Posterior cingulate gyrus (tissue), 11 donors: ENCODE results near the gene HINFP.

ENCODE experiments used
- DNase-seq, 10 donors: peaks; one replicate each; pipeline versions ENCODE4 v3.0.0 to v3.0.0-alpha.2; 2020 to 2021; ENCODE audit warnings: mixed read lengths in 3 of 10
- intact Hi-C: fragments of 100-400 bp; cut with DNase I; formaldehyde crosslinking; loops from one replicate; pipeline ENCODE4 v1.15.1; 2023

HINFP gene, protein sequence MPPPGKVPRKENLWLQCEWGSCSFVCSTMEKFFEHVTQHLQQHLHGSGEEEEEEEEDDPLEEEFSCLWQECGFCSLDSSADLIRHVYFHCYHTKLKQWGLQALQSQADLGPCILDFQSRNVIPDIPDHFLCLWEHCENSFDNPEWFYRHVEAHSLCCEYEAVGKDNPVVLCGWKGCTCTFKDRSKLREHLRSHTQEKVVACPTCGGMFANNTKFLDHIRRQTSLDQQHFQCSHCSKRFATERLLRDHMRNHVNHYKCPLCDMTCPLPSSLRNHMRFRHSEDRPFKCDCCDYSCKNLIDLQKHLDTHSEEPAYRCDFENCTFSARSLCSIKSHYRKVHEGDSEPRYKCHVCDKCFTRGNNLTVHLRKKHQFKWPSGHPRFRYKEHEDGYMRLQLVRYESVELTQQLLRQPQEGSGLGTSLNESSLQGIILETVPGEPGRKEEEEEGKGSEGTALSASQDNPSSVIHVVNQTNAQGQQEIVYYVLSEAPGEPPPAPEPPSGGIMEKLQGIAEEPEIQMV

DNA sequence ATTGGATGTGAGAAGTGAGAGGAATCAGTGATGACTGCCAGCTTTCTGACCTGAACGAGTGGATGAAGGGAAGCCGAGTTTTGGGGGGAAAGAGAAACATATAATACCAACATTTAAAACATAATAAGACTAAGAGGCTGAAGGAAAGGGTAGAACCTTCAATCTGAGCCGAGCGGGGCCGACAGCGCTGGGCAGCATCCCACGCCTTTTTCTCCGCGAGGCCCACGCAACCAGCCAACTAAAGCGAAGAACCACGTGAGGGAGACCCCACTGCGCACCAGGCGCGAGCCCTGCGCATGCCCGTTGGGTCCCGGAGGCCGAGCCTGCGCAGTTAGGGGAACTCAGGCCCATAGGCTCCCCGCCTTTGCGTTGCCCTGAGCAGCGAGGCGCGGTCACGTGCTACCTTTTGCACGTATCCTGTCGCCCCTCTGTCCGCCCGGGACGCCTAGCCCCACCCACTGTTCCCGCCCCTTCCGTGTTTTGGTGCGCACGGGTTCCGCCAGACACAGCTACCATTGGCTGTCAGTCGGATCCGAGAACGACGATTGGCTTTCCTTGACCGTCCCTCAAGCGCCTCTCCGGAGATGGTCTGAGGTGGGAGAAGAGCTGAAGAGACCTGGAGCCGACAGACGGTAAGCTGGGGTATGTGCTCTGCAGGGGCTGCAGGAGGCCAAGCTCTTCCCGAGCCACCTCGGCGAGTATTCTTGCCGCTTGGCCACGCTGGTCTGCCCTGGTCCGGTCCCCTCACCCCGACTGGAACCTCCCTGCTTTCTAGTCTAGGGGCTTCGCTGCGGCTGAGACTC, at the start of gene HINFP:
Gene HINFP (plus strand): TSS at position 573 of the 803 bp plus-strand sequence. CDS start 5,365 bp downstream, outside the sequence.
- DNase-seq = peak; percentile 99 to 100 (median 100)
- intact Hi-C loops = loop anchor here (2.0 kb wide), 1 partner anchor 14 kb away; the partner anchor contains the start of gene C2CD2L

DNA sequence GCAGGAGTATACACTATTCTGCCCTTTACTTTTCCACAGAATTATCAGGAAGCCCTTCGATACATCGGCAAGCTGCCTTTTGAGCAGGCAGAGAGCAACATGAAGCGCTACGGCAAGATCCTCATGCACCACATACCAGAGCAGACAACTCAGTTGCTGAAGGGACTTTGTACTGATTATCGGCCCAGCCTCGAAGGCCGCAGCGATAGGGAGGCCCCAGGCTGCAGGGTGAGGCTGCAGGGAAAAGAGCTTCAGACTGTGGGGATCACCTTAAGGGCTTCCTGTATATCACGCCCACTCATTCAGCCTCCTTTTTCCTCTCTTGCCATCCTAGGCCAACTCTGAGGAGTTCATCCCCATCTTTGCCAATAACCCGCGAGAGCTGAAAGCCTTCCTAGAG, 43.5 kb upstream of the HINFP start:
- DNase-seq = peak in 2 of 10 donors; percentile 26 to 38
- intact Hi-C loops = no loop called here

DNA sequence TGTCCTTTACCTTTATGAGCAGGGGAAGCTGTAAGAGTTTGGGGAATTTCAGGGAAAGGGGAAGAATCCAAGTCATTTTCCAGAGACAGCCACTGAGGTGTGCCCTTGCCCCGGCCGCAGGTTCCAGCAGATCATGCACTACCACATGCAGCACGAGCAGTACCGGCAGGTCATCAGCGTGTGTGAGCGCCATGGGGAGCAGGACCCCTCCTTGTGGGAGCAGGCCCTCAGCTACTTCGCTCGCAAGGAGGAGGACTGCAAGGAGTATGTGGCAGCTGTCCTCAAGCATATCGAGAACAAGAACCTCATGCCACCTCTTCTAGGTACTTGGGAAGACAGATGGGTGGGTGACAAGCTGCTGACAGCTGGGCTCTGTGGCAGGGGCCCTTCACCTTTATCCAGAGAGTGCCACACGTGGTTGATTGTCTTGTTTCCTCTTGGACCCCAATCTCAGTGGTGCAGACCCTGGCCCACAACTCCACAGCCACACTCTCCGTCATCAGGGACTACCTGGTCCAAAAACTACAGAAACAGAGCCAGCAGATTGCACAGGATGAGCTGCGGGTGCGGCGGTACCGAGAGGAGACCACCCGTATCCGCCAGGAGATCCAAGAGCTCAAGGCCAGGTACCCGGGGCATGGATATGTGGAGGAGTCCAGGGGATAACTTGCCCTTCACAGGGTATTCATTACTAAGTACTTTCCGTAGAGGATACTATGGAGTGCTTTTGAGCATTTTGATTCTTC, 42.5 kb upstream of the HINFP start:
- peak in 2 of 10 donors; percentile 65 to 78 for DNase-seq
- intact Hi-C loops = no loop called here

DNA sequence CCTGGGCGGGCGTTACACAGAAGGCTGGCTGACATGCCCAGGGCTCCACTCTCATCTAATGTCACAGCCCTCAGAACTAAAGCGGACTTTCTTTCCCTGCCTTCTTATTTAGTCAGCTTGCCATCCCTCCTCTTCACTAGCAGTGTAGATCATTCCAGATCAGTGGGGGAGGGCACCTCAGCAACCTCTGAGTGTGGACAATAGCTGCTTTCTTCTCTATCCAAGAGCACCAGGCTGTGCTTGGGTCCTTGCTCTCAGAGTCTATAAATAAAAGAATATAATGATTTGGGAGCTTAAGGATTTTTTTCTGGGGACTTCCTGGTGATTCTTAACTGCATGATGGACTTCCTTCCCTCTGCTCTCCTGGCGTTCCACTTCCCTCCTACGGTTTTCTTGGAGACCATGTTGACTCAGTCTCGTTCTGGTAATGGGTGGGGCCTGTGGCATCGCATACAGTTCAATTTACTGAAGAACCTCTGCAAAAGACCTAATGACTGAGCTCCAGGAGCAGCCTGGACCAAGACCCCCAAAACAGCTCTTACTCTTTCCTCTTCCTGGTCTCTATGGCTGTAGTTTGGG, 39.6 kb upstream of the HINFP start:
- intact Hi-C loops = no loop called here
- peak in 5 of 10 donors; percentile 39 to 93 (median 67) for DNase-seq

DNA sequence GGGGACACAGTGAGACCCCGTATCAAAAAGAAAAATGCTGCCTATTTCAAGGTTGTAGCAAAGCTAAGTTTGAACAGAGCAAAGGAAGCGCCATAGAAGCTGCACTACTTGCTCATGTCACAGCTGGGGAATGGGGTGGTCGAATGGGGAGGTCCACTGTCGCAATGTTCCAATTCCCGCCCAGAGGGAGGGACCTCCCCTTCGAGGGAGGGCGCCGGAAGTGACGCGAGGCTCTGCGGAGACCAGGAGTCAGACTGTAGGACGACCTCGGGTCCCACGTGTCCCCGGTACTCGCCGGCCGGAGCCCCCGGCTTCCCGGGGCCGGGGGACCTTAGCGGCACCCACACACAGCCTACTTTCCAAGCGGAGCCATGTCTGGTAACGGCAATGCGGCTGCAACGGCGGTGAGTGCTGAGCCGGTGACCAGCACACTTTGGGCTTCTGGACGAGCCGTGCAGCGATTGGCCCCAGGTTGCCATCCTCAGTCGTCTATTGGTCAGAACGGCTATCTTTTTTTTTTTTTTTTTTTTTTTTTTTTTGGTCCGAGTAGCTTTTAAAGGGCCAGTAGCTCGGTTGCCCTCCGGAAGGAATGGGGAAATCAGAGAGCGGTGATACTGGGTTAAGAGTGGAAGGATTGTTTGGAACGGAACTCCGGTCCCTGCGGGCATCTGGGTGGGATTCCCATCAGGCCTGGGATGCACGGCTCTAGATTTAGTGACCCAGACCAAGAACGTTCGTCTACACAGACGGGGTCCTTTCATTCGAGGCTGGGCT, 36.5 kb upstream of the HINFP start, which contains the start of gene HMBS:
Gene HMBS (plus strand): TSS at position 219 of the 774 bp plus-strand sequence. CDS start 153 bp downstream, at position 372.
- intact Hi-C loops = loop anchor here (1.0 kb wide), 1 partner anchor 18 kb away; the partner anchor contains the start of gene VPS11
- peak; percentile 91 to 100 (median 96) for DNase-seq

DNA sequence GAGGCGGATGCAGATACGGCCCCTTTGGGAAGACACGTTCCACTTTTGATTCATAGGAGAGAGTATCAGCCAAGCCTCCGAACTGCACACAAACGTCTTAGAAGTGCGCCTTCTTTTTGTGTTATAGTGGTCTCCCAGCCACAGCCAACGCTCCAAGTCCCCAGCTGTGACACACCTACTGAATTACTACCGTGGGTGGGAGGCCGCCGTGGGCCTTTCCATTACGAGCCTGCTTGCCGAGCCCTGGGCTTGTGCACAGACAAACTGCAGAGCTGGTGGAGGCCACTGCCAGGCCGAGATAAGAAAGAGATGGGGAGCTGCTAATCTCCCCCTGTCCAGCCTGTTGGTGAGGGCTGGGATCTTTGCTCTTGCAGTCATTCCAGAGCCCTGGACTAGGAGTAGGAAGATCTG, 35.9 kb upstream of the HINFP start:
- intact Hi-C loops = loop anchor here (1.0 kb wide), 1 partner anchor 18 kb away; the partner anchor contains the start of gene VPS11
- DNase-seq = peak in 2 of 10 donors; percentile 86 to 87

DNA sequence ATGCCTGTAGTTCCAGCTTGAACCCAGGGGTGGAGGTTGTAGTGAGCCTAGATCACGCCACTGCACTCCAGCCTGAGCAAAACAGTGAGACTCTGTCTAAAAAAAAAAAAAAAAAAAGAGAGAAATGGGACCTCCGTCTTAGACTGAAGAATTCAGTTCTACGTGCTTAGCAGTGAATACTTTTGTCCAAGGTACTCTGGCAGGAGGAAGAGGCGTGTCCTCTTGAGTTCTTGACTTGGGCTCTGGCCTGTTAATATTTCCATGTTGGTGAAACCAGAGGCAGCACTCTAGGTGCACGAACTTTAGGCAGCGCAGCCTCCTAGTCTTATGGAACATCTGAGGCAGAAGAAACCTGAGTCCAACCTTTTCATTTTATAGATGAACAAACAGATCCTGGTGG, 34.3 kb upstream of the HINFP start:
- intact Hi-C loops = no loop called here

DNA sequence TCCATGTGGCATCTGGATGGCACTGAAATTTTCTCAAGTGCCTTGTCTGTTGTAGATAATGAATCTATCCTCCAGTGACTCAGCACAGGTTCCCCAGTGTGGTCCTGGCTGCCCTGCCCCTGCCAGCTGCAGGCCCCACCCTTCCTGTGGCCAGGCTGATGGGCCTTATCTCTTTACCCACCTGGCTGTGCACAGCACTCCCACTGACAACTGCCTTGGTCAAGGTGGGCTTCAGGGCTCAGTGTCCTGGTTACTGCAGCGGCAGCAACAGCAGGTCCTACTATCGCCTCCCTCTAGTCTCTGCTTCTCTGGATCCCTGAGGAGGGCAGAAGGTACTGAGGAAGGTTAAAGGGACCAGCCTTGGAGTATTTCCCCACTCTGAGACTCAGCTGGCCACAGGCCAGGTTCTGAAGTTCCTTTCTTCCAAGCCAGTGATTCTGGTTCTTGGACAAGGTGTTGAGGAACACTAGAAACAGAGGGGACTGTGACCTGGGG, 33.6 kb upstream of the HINFP start:
- peak in 2 of 10 donors; percentile 35 to 72 for DNase-seq
- intact Hi-C loops = no loop called here

More for the DNA sequence above, 34.3 kb upstream of the HINFP start:
- DNase-seq = peak in 1 of 10 donors; percentile 18

DNA sequence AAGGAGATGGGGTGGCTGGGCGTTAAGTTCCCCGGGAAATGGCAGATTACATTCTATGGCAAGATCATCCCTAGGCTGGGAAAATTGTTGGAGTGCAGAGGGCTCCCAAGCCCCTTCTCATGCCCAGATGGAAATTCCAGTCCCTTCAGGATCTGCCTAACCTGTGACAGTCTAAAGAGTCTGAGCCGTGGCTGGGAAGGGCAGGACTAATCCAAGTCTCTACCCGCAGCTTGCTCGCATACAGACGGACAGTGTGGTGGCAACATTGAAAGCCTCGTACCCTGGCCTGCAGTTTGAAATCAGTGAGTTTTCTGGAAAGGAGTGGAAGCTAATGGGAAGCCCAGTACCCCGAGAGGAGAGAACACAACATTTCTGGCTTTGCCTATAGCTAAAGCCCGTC, 33.0 kb upstream of the HINFP start:
- peak in 1 of 10 donors; percentile 39 for DNase-seq
- intact Hi-C loops = no loop called here

DNA sequence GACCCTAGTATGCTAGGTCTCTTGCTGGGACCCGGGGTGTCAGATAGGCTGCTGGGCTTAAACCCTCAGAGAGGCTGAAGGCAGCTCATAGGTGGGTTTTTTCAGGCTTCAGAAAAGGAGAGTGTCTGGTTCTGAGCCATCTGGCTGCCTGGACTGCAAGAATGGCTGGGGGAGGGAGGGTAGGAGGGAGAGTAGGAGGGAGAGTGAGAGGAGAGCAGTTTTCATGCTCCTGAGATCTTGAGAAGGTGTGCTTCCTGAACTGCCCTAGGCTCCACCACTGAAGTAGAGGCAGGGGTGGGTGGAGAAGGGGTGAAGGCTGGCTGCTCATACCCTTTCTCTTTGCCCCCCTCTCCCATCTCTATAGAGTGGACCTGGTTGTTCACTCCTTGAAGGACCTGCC, 32.1 kb upstream of the HINFP start:
- intact Hi-C loops = no loop called here
- no peak for DNase-seq

DNA sequence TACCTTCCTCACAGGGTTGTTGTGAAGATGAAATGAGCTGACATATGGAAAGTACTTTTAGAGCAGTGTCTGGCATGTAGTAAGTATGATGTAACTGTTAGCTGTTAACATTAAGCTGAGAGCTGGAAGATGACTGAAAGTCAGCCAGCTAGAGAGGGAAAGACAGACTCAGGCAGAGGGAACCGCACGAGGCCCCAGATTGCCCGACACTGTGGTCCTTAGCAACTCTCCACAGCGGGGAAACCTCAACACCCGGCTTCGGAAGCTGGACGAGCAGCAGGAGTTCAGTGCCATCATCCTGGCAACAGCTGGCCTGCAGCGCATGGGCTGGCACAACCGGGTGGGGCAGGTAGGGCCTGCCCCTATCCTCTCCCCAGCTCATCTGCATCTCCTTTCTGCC, 30.2 kb upstream of the HINFP start:
- intact Hi-C loops = no loop called here

DNA sequence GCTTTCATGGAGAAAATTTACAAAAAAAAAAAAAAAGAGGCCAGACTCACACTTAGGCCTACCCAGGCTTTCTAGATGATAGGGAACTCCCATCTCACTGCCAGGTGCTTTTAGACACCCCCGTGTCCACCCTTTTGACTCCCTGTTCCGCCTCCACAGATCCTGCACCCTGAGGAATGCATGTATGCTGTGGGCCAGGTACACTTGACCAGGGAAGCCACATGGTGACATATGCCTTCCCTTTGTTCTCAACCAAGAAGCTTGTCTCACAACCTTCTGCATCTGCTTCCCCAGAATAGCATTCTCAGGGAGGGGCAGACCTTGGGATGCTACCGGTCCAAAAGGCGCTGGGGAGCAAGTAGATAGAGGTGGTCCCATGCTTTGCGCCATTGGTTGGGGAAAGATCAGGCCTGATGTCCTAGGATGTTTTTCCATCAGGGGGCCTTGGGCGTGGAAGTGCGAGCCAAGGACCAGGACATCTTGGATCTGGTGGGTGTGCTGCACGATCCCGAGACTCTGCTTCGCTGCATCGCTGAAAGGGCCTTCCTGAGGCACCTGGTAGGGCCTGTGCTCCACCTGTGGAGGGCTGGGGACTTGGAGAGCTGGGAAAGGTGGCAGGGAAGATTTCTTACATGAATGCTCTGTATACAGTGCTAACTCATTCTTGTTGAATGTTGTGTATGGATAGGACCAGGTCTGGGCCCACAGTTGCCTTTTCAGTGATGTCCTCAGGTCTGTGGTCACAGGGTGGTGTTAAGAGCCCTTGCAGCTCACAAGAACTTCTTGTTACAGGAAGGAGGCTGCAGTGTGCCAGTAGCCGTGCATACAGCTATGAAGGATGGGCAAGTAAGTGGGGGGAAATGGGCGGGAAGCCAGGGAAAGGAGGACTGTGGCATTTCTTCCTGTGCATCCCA, 29.2 kb upstream of the HINFP start:
- intact Hi-C loops = no loop called here

More for the DNA sequence above, 30.2 kb upstream of the HINFP start:
- DNase-seq = peak in 2 of 10 donors; percentile 71 to 77

DNA sequence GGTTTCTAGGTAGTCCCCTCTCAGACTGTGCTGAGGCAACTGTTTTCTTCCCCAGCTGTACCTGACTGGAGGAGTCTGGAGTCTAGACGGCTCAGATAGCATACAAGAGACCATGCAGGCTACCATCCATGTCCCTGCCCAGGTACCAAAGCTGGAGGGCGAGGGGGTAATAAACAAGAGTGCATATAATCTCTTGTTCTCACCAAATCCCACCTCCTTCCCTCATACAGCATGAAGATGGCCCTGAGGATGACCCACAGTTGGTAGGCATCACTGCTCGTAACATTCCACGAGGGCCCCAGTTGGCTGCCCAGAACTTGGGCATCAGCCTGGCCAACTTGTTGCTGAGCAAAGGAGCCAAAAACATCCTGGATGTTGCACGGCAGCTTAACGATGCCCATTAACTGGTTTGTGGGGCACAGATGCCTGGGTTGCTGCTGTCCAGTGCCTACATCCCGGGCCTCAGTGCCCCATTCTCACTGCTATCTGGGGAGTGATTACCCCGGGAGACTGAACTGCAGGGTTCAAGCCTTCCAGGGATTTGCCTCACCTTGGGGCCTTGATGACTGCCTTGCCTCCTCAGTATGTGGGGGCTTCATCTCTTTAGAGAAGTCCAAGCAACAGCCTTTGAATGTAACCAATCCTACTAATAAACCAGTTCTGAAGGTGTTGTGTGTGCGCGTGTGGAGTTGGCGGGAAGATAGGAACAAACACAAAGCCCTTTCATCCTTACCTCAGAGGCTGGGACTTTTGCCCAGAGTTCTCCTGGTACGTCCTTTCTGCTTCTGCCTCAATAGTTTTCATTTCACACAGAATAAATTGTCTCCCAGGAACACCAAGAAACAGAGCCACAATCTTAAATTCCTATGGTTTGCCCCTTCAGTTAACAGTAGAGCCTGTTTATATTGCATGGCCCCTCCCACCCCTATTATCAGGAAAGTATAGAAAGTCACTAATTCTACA, 28.2 kb upstream of the HINFP start:
- intact Hi-C loops = no loop called here
- peak in 1 of 10 donors; percentile 65 for DNase-seq

More for the DNA sequence above, 29.2 kb upstream of the HINFP start:
- DNase-seq = peak in 1 of 10 donors; percentile 51

DNA sequence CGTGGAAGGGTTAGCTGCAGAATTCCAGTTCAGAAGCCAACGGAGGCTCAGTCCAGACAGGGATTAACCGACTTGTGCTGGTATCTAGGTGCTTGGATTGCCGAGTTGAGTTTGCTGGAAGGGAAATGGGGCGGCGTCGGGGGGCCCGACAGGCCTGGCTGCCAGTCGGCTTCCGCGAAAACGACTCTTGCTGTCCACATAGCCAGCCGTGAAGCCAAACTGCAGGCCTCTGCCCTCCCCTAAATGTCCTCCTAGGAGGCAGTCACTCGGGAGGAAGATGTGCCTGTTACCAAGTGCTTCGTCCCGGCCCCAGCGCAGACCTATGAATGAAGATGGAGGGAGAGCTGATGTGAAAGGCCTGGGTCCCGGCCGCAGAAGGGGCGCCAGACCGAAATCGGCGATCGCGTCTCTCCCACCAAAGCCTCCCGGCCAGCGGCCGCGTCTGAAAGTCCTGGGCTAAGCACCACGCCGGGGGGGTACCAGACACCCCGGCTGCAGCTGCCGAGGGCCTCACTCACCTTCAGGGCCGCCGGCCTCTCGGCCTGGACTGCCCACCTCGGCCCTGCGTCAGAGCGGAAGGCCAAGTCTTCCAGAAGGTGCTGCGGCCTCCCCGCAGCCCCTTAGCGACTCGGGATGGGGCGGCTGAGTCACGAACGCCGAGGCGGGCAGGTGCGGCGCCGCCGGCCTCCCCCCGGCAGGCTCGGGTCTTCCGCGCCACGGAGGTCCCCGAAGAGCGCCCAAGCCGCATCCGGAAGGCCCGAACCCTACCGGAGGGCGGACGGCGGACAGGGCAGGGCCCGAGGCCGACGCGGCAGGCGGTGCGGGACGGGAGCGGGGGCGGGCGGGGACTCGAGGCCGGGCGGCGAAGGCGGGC, 27.2 kb upstream of the HINFP start:
- peak in 4 of 10 donors; percentile 26 to 87 (median 84) for DNase-seq
- intact Hi-C loops = loop anchor here (2.0 kb wide), 2 partner anchors 37 to 63 kb away; partner anchors contain the start of genes HYOU1 and SLC37A4

DNA sequence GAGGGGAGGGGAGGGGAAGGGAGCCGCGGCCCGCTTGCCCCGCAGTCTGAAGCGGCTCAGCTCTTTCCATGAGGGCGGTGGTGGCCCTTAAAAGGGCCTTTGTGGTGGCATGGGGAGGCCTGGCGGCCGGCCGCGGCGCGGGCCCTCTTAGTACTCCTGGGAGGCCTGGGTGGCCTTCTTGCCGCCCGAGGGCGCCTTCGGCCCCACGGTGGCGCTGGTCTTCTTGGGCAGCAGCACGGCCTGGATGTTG, 26.6 kb upstream of the HINFP start:
- DNase-seq = peak; percentile 66 to 98 (median 83)
- intact Hi-C loops = loop anchor here (2.0 kb wide), 2 partner anchors 38 to 64 kb away; partner anchors contain the start of genes HYOU1 and SLC37A4
